Karpas-422 (cell line): ENCODE measurements around the gene ACTRT3. TPM values are rescaled to one million over a fixed set of nuclear protein-coding genes. Genes with fewer than 3 reads are reported as not detected.

ENCODE experiments used
- small RNA-seq: library from RNA; depleted of rRNA; stranded (forward); fragments of <200 nt; gene quantifications from one replicate; pipeline ENCODE3, GENCODE V24; 2014
- total RNA-seq: library from RNA; depleted of rRNA; stranded (reverse); fragments of >200 nt; shearing (Covaris generic); gene quantifications from 2 replicates; pipeline ENCODE4 v1.2.3, GENCODE V29; 2014; ENCODE audit warnings: low replicate concordance; rRNA removed

ACTRT3 gene
- total RNA-seq, 1 experiment from 2014 or later: 4.2 TPM

Small RNAs within 50 kb of the gene (small RNA-seq; reads per million reads assigned to genes)
- not detected for gene RNU6-637P

Other genes starting within 250 kb of the ACTRT3 start
- not detected in 2 replicates for gene MECOM, start 105.8 kb downstream of the ACTRT3 start, total RNA-seq
- 1,199 and 1,851 TPM in 2 replicates for gene TERC, start 4.5 kb downstream of the ACTRT3 start, total RNA-seq
- gene MYNN, start 3.8 kb upstream of the ACTRT3 start, total RNA-seq: 18.3 and 22.7 TPM in 2 replicates
- 0.07 and 0.22 TPM in 2 replicates for gene LRRIQ4, start 43.3 kb upstream of the ACTRT3 start, total RNA-seq
- gene LRRC34, start 43.3 kb upstream of the ACTRT3 start, total RNA-seq: 10.0 and 11.8 TPM in 2 replicates
- gene LRRC31, start 100.4 kb upstream of the ACTRT3 start, total RNA-seq: not detected in 2 replicates
- gene SAMD7, start 142.0 kb upstream of the ACTRT3 start, total RNA-seq: not detected in 2 replicates
- 36.9 and 39.4 TPM in 2 replicates for gene SEC62, start 197.2 kb upstream of the ACTRT3 start, total RNA-seq